A673 (cell line): Measurements from ENCODE around the gene ARF4. TPM values are rescaled to one million over a fixed set of nuclear protein-coding genes. Genes with fewer than 3 reads are reported as not detected.

ENCODE experiments used
- BruUV-seq: library from RNA; stranded (reverse); fragments of 400-500 nt; replicated peaks from 2 replicates; lab custom pipeline; 2021; lab: Mats Ljungman, UMichigan
- CTCF ChIA-PET: fragments of 300-600 bp; sonication (Branson Sonifier 250); formaldehyde crosslinking; loops from one replicate; lab custom pipeline; 2022; ENCODE audit warnings: antibody characterized with exemption; lab: Charles Lee
- POLR2A ChIA-PET: fragments of 300-600 bp; sonication (Branson Sonifier 250); formaldehyde crosslinking; loops from one replicate; lab custom pipeline; 2022; ENCODE audit warnings: antibody characterized with exemption; ENCODE audit not compliant: low non-redundant PET; lab: Charles Lee
- DNase-seq: peaks from one replicate; pipeline ENCODE4 v3.0.0-alpha.2; 2015; ENCODE audit warnings: low spot score
- H3K27ac ChIP-seq: fragments of 200-600 bp; sonication (generic); 2 replicates; pipeline ENCODE4 v1.5.1; 2016; ENCODE audit warnings: mixed run types, low read depth, mild to moderate bottlenecking, mixed read lengths, antibody characterized with exemption, low read length; ENCODE audit not compliant: poor library complexity, severe bottlenecking
- H3K27me3 ChIP-seq: fragments of 200-600 bp; sonication (generic); replicated peaks from 2 replicates; pipeline ENCODE4 v1.6.1; 2017; ENCODE audit warnings: mixed run types, low read depth, mild to moderate bottlenecking, mixed read lengths, antibody characterized with exemption, low read length; ENCODE audit not compliant: insufficient read depth, poor library complexity
- H3K36me3 ChIP-seq: fragments of 200-600 bp; sonication (generic); 2 replicates; pipeline ENCODE4 v1.6.1; 2016; ENCODE audit warnings: mixed run types, mild to moderate bottlenecking, mixed read lengths, antibody characterized with exemption, low read length; ENCODE audit not compliant: insufficient read depth, poor library complexity, severe bottlenecking
- H3K4me1 ChIP-seq: fragments of 200-600 bp; sonication (generic); 2 replicates; pipeline ENCODE4 v1.6.1; 2017; ENCODE audit warnings: mixed run types, mild to moderate bottlenecking, mixed read lengths, antibody characterized with exemption, low read length; ENCODE audit not compliant: insufficient read depth, poor library complexity, severe bottlenecking
- H3K4me3 ChIP-seq: fragments of 200-600 bp; sonication (generic); 2 replicates; pipeline ENCODE4 v1.5.1; 2016; ENCODE audit warnings: low read depth, mixed run types, mild to moderate bottlenecking, mixed read lengths, low read length; ENCODE audit not compliant: poor library complexity, severe bottlenecking
- H3K9me3 ChIP-seq: fragments of 200-600 bp; sonication (generic); 2 replicates; pipeline ENCODE4 v1.6.1; 2016; ENCODE audit warnings: mixed run types, low read depth, mild to moderate bottlenecking, mixed read lengths, antibody characterized with exemption, low read length; ENCODE audit not compliant: poor library complexity, severe bottlenecking
- CTCF ChIP-seq: fragments of 300-800, 200-600 bp; sonication (generic); conservative IDR thresholded peaks from 2 replicates; pipeline ENCODE4 v1.5.1; 2017; ENCODE audit warnings: low read depth, mild to moderate bottlenecking, antibody characterized with exemption, low read length, moderate library complexity, mixed read lengths
- EZH2 ChIP-seq: fragments of 200-600 bp; sonication (generic); IDR thresholded peaks from 2 replicates; pipeline ENCODE4 v1.6.1; 2017; ENCODE audit warnings: borderline replicate concordance, low read depth, mild to moderate bottlenecking, mixed read lengths, antibody characterized with exemption, low read length; ENCODE audit not compliant: poor library complexity, severe bottlenecking
- intact Hi-C: fragments of 100-400 bp; cut with micrococcal nuclease; formaldehyde crosslinking; loops from one replicate; pipeline ENCODE4 v1.10.0; 2022; ENCODE audit not compliant: unreplicated experiment
- total RNA-seq: library from RNA; stranded (reverse); gene quantifications from 2 replicates; pipeline ENCODE4 v1.2.3, GENCODE V29; 2021

ARF4 gene
- total RNA-seq, 1 experiment from 2014 or later: 82.2 TPM

GRCh38 chr3:57555306-57555705, 41.8 kb downstream of the ARF4 start:
- POLR2A ChIA-PET: no interaction called here
- intact Hi-C loops: no loop called here
- CTCF ChIA-PET: no interaction called here
- BruUV-seq: TSS peak; percentile 98
- peak overlapping the region; percentile 78 for H3K4me3 ChIP-seq
- no peak for DNase-seq
- no peaks in the 10 kb centered on the region for H3K36me3 ChIP-seq
- H3K27me3 ChIP-seq: no peaks in the 10 kb centered on the region
- no peak for TF ChIP-seq EZH2
- TF ChIP-seq CTCF: no peak
- peaks cover 3% of the 10 kb centered on the region for H3K4me1 ChIP-seq
- no peaks in the 10 kb centered on the region for H3K9me3 ChIP-seq
- peak overlapping the region; percentile 91 for H3K27ac ChIP-seq

- H3K9me3 ChIP-seq: no peaks in the 10 kb centered on the region
- H3K36me3 ChIP-seq: no peaks in the 10 kb centered on the region
- no TSS peak for BruUV-seq
- no peak for TF ChIP-seq EZH2
- no peaks in the 10 kb centered on the region for H3K4me1 ChIP-seq
- DNase-seq: no peak
- H3K27me3 ChIP-seq: no peaks in the 10 kb centered on the region
- intact Hi-C loops: no loop called here
- no peak overlapping the region for H3K4me3 ChIP-seq
- ChIA-PET CTCF (no interaction called here), POLR2A (no interaction called here)
- H3K27ac ChIP-seq: no peak overlapping the region
Measured at GRCh38 chr3:57546616-57547015, 50.5 kb downstream of the ARF4 start.

GRCh38 chr3:57545636-57546268, 51.4 kb downstream of the ARF4 start:
- BruUV-seq: no TSS peak
- TF ChIP-seq CTCF: no peak
- no peak for TF ChIP-seq EZH2
- Histone ChIP-seq H3K9me3 (no peaks in the 10 kb centered on the region), H3K4me3 (no peak overlapping the region), H3K27me3 (no peaks in the 10 kb centered on the region), H3K36me3 (no peaks in the 10 kb centered on the region), H3K27ac (no peak overlapping the region), H3K4me1 (no peaks in the 10 kb centered on the region)
- ChIA-PET CTCF (no interaction called here), POLR2A (no interaction called here)
- no peak for DNase-seq
- intact Hi-C loops: no loop called here
